Measurements from ENCODE around the gene MOV10L1. TPM values are rescaled to one million over a fixed set of nuclear protein-coding genes. Genes with fewer than 3 reads are reported as not detected.

The MOV10L1 gene
- total RNA-seq, 2 donors from 2014 or later: 0.36 to 18.9 TPM

- TF ChIP-seq POLR2A (IDR thresholded peaks at IDR 0.05): no peak
- no peak for TF ChIP-seq CTCF (IDR thresholded peaks at IDR 0.05)
- TF ChIP-seq POLR2AphosphoS5 (IDR thresholded peaks at IDR 0.05): no peak
- DNase-seq (ENCODE audit: low spot score): no peak
- Histone ChIP-seq H3K4me1 (replicated peaks) (peaks cover 5% of the 10 kb centered on the region), H3K4me3 (no peak overlapping the region), H3K27me3 (replicated peaks; ENCODE audit: insufficient read depth) (no peaks in the 10 kb centered on the region), H3K36me3 (peaks cover 5 to 7% of the 10 kb centered on the region in 2 donors), H3K9me3 (no peaks in the 10 kb centered on the region), H3K27ac (no peak overlapping the region)
- 88% methylated on average over 16 of the region's 16 CpGs for WGBS
- intact Hi-C loops (cut with DNase I): no loop called here
Measured at GRCh38 chr22:50198624-50199017, 108.8 kb downstream of the MOV10L1 start.

GRCh38 chr22:50199251-50199721, 109.5 kb downstream of the MOV10L1 start:
- Histone ChIP-seq H3K4me3 (no peak overlapping the region), H3K36me3 (peaks cover under 1 to 4% of the 10 kb centered on the region in 2 donors)
- TF ChIP-seq POLR2A (IDR thresholded peaks at IDR 0.05): no peak
- no peak for TF ChIP-seq POLR2AphosphoS5 (IDR thresholded peaks at IDR 0.05)
- no peak for TF ChIP-seq CTCF (IDR thresholded peaks at IDR 0.05)

GRCh38 chr22:50199829-50200460, 110.1 kb downstream of the MOV10L1 start:
- no peaks in the 10 kb centered on the region for H3K9me3 ChIP-seq
- intact Hi-C loops (cut with DNase I): loop anchor here (10.0 kb wide), 1 partner anchor 265 kb away; no protein-coding TSS in a partner anchor
- no peak for TF ChIP-seq POLR2A (IDR thresholded peaks at IDR 0.05)
- TF ChIP-seq CTCF (IDR thresholded peaks at IDR 0.05): no peak
- no peak for TF ChIP-seq POLR2AphosphoS5 (IDR thresholded peaks at IDR 0.05)
- H3K27me3 ChIP-seq (replicated peaks; ENCODE audit: insufficient read depth): no peaks in the 10 kb centered on the region
- no peaks in the 10 kb centered on the region for H3K36me3 ChIP-seq
- peak overlapping the region; percentile 68 to 72 for H3K4me3 ChIP-seq
- 11% methylated on average over 33 of the region's 34 CpGs for WGBS
- DNase-seq (ENCODE audit: low spot score): no peak
- peaks cover 5% of the 10 kb centered on the region for H3K4me1 ChIP-seq (replicated peaks)
- H3K27ac ChIP-seq: peak overlapping the region; percentile 73 to 80

More at GRCh38 chr22:50199251-50199721, 109.5 kb downstream of the MOV10L1 start:
- Histone ChIP-seq H3K27me3 (replicated peaks; ENCODE audit: insufficient read depth) (no peaks in the 10 kb centered on the region), H3K27ac (peak overlapping the region in 1 of 2 donors; percentile 80), H3K4me1 (replicated peaks) (peaks cover 5% of the 10 kb centered on the region), H3K9me3 (no peaks in the 10 kb centered on the region)
- intact Hi-C loops (cut with DNase I): no loop called here
- no peak for DNase-seq (ENCODE audit: low spot score)
- WGBS: 70% methylated on average over 18 of the region's 18 CpGs

- peak within 1 kb of the TSS; percentile 73 to 80 for H3K27ac ChIP-seq
- H3K36me3 ChIP-seq: no peaks in the 10 kb centered on the region
- peak; percentile 86 for DNase-seq (ENCODE audit: low spot score)
- peak within 1 kb of the TSS; percentile 68 to 72 for H3K4me3 ChIP-seq
- 1% methylated on average over 39 of the region's 105 CpGs for WGBS
- peaks cover 5% of the 10 kb centered on the region for H3K4me1 ChIP-seq (replicated peaks)
- intact Hi-C loops (cut with DNase I): loop anchor here (10.0 kb wide), 1 partner anchor 266 kb away; no protein-coding TSS in a partner anchor
- no peaks in the 10 kb centered on the region for H3K9me3 ChIP-seq
- no peaks in the 10 kb centered on the region for H3K27me3 ChIP-seq (replicated peaks; ENCODE audit: insufficient read depth)
- TF ChIP-seq CTCF (IDR thresholded peaks at IDR 0.05) (no peak), POLR2A (IDR thresholded peaks at IDR 0.05) (peak; percentile 83), POLR2AphosphoS5 (IDR thresholded peaks at IDR 0.05) (peak; percentile 84)
Measured at GRCh38 chr22:50200461-50201190, 110.8 kb downstream of the MOV10L1 start, which contains the start of gene SELENOO. Gene SELENOO, plus strand, starts transcription at chr22:50201011. Its CDS starts 26 bp downstream, at chr22:50201037.
